Cardiac muscle cell (in vitro differentiated cells and primary cell): Measurements from ENCODE around the gene UAP1L1. TPM values are rescaled to one million over a fixed set of nuclear protein-coding genes. Genes with fewer than 3 reads are reported as not detected.
A peak's percentile ranks its signal among the peaks of the same experiment; 100 is the strongest.

Experiments
- DNase-seq, 2 donors: peaks; one replicate each; pipeline versions ENCODE4 v3.0.0 to v3.0.0-alpha.2; 2010 to 2017; ENCODE audit warnings: low read depth in 1 of 2, low spot score in 1 of 2
- H3K27ac ChIP-seq: fragments of 200-600 bp; sonication (generic); 2 replicates; pipeline ENCODE4 v1.5.1; 2016
- H3K27me3 ChIP-seq: fragments of 200-600 bp; sonication (generic); 2 replicates; pipeline ENCODE4 v1.6.0; 2016; ENCODE audit warnings: control low read depth
- H3K36me3 ChIP-seq: fragments of 200-600 bp; sonication (generic); 2 replicates; pipeline ENCODE4 v1.5.1; 2016; ENCODE audit warnings: control low read depth
- H3K4me1 ChIP-seq: fragments of 200-600 bp; sonication (generic); 2 replicates; pipeline ENCODE4 v1.8.1; 2017; ENCODE audit warnings: low read depth, mild to moderate bottlenecking, mixed run types
- H3K4me3 ChIP-seq: fragments of 200-600 bp; sonication (generic); 2 replicates; pipeline ENCODE4 v1.5.1; 2016; ENCODE audit warnings: mild to moderate bottlenecking
- H3K9me3 ChIP-seq: fragments of 200-600 bp; sonication (generic); 2 replicates; pipeline ENCODE4 v1.5.1; 2017; ENCODE audit warnings: low read depth, mild to moderate bottlenecking, control low read depth
- CTCF ChIP-seq: IDR thresholded peaks from 2 replicates; pipeline ENCODE4 v1.5.1; 2012; ENCODE audit warnings: low read depth, mild to moderate bottlenecking, low read length
- polyA plus RNA-seq: library from polyadenylated mRNA; unstranded; fragments of >200 nt; fragmentation: Nextera tagmentation; extraction: Ambion mirVana; gene quantifications from 2 replicates; pipeline ENCODE4 v1.2.1, GENCODE V29; 2016
- total RNA-seq: library from RNA; depleted of rRNA; stranded (reverse); fragments of >200 nt; gene quantifications from 2 replicates; pipeline ENCODE4 v1.2.3, GENCODE V29; 2016

The UAP1L1 gene
- total and polyA plus RNA-seq, 2 experiments from 2014 or later, result 9.9 to 13.3 TPM

- H3K9me3 ChIP-seq, result no peaks in the 10 kb centered on the region
- DNase-seq, result no peak
Measured at GRCh38 chr9:137078701-137079400, 1.5 kb downstream of the UAP1L1 start.

DNA sequence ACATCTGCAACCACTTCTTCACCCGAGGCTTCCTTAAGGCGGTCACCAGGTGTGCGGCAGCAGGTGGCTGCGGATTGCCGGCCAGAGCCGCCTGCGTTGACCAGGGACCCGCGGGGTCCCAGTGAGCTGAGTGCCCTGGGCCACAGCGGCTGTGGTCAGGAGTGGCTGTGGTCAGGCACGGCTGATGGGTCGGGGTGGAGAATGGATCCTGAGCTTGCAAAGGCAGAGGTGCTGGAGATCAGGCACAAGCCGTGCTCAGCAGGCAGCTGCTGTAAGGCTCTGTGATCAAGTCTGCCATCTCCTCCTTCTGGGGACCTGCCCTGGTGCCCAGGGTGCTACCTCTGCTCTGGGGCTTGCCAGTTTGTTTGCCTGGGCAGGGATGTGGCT, 2.1 kb downstream of the UAP1L1 start:
- H3K27ac ChIP-seq, result no peak overlapping the region
- no peaks in the 10 kb centered on the region for H3K9me3 ChIP-seq
- peaks cover 33% of the 10 kb centered on the region for H3K27me3 ChIP-seq
- DNase-seq, result no peak
- TF ChIP-seq CTCF, result no peak
- H3K4me1 ChIP-seq, result no peaks in the 10 kb centered on the region
- no peaks in the 10 kb centered on the region for H3K36me3 ChIP-seq
- no peak overlapping the region for H3K4me3 ChIP-seq

More at GRCh38 chr9:137078701-137079400, 1.5 kb downstream of the UAP1L1 start:
- H3K27me3 ChIP-seq, result peaks cover 33% of the 10 kb centered on the region
- no peak for TF ChIP-seq CTCF
- no peaks in the 10 kb centered on the region for H3K36me3 ChIP-seq
- H3K27ac ChIP-seq, result no peak overlapping the region
- H3K4me3 ChIP-seq, result peak overlapping the region; percentile 40
- H3K4me1 ChIP-seq, result no peaks in the 10 kb centered on the region

DNA sequence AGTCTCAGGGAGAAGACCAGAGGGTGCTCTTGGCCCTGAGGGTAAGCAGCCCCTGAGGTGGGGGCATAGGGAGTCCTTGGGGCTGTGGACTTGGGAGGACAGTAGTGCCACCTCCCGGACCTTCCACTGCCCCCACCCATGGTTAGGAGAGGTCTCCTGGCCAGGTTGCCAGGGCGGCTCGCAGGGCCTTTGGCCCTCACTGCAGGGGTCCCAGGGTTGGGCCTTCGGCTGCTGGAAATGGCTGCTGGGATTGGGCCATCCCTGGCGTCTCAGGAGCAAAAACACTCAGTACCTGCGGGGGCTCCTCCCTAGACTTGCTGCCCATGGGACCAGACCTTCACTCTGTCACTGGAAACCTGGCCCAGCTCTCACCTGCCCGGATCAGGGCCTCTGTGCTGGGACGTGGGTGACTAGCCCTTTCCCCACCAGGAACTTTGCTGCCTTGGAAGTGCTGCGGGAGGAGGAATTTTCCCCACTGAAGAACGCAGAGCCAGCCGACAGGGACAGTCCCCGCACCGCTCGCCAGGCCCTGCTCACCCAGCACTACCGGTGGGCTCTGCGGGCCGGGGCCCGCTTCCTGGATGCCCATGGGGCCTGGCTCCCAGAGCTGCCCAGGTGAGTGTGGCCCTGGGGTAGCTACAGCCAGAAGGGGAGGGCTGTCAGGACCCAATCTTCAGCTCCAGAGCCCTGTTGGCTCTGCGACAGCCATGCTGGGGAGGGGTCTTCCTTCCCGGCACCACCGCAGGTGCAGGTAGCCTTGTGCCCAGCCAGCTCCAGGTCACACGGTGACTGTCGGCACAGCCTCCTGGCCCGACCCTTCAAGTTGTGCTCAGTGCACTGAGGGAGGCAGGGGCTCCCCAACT, 3.2 kb downstream of the UAP1L1 start:
- Histone ChIP-seq H3K4me3 (no peak overlapping the region), H3K4me1 (no peaks in the 10 kb centered on the region), H3K36me3 (no peaks in the 10 kb centered on the region), H3K27ac (no peak overlapping the region), H3K27me3 (peaks cover 33% of the 10 kb centered on the region), H3K9me3 (no peaks in the 10 kb centered on the region)
- no peak for DNase-seq
- TF ChIP-seq CTCF, result no peak

DNA sequence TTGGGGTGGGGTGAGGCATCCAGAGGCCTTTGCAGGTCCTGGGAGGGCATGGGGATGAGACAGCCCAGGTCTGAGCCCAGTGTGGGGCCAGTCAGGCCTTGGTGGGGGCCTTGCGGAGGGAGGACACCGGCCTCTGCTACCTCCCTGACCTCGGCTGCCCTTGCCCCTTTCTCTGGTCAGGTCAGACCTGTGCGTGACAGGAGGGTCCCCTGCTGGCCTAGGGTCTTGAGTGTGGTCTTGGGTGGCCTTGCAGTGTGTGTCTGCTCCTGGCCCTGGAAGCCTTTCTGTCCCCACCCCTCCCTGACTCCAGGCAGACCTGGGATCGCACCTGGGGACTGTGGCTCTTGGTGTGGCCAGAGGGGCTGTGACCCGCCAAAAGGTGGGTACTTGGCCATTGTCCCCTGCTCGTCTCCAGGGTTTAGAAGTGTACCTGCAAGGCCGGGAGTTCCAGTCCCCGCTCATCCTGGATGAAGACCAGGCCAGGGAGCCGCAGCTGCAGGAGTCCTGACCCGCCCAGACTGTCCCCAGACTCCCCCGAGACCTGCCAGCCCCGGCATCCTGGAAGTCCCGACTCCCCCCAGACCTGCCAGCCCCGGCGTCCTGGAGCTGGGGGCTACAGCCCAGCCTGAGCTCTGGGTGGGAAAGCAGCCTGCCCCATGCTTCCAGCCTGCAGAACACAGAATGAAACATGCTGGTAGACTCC, 5.1 kb downstream of the UAP1L1 start:
- Histone ChIP-seq H3K36me3 (no peaks in the 10 kb centered on the region), H3K27me3 (peaks cover 26% of the 10 kb centered on the region)
- DNase-seq, result no peak

More for the DNA sequence above, 5.1 kb downstream of the UAP1L1 start:
- Histone ChIP-seq H3K27ac (no peak overlapping the region), H3K4me3 (no peak overlapping the region), H3K4me1 (no peaks in the 10 kb centered on the region), H3K9me3 (no peaks in the 10 kb centered on the region)
- no peak for TF ChIP-seq CTCF
